Activated CD4-positive, alpha-beta T cell treated with anti-CD3 and anti-CD28 coated beads, Interleukin-2, amount 10 ng/mL, durations not matched to agents 7 days and 5 days (primary cell): ENCODE measurements around the gene DHX16. TPM values are rescaled to one million over a fixed set of nuclear protein-coding genes. Genes with fewer than 3 reads are reported as not detected.
A peak's percentile ranks its signal among the peaks of the same experiment; 100 is the strongest.

Experiments used
- CTCF ChIA-PET: fragments of 350-600 bp; sonication (Branson Sonifier 250); formaldehyde crosslinking; loops from one replicate; lab custom pipeline; 2021; ENCODE audit warnings: antibody characterized with exemption; lab: Charles Lee
- POLR2A ChIA-PET: fragments of 350-600 bp; sonication (Branson Sonifier 250); formaldehyde crosslinking; loops from one replicate; lab custom pipeline; 2021; ENCODE audit warnings: antibody characterized with exemption; lab: Charles Lee
- DNase-seq: peaks from one replicate; pipeline ENCODE4 v3.0.0-alpha.2; 2020
- H3K27ac Mint-ChIP-seq: one replicate; pipeline ENCODE4 v1.8.0; 2021; ENCODE audit warnings: mild to moderate bottlenecking, moderate library complexity, mixed read lengths
- H3K27me3 Mint-ChIP-seq: one replicate; pipeline ENCODE4 v1.8.0; 2021; ENCODE audit warnings: mixed read lengths
- H3K36me3 Mint-ChIP-seq: one replicate; pipeline ENCODE4 v1.8.0; 2021; ENCODE audit warnings: low read depth, mixed read lengths
- H3K4me1 Mint-ChIP-seq: one replicate; pipeline ENCODE4 v1.8.0; 2021; ENCODE audit warnings: mixed read lengths
- H3K4me3 Mint-ChIP-seq: one replicate; pipeline ENCODE4 v1.8.0; 2021; ENCODE audit warnings: mild to moderate bottlenecking, moderate library complexity, mixed read lengths
- H3K9me3 Mint-ChIP-seq: one replicate; pipeline ENCODE4 v1.8.0; 2021; ENCODE audit warnings: mixed read lengths
- total RNA-seq, 2 experiments: library from RNA; stranded (reverse); gene quantifications; one replicate each; pipeline ENCODE4 v1.2.3, GENCODE V29; 2021

Gene DHX16
- total RNA-seq, 2 experiments from 2014 or later: 40.4 to 40.7 TPM

DNA sequence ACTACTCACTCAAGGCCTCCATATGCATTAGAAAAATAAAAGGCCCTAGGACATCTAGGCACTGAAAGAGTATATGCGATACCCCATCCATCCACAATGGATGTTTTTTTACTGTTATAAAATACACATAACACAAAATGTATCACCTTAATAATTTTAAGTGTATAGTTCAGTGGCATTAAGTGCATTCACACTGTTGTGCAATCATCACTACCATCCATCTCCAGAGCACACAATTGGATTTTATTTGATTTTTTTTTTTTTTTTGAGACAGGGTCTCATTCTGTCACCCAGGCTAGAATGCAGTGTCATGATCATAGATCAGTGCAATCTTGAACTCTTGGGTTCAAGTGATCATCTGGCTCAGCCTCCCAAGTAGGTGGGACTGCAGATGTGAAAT is 41.5 kb upstream of the DHX16 start:
- peaks cover 3% of the 10 kb centered on the region for H3K9me3 Mint-ChIP-seq
- peaks cover 69% of the 10 kb centered on the region for H3K36me3 Mint-ChIP-seq
- POLR2A ChIA-PET: no interaction called here
- no peak overlapping the region for H3K27ac Mint-ChIP-seq
- CTCF ChIA-PET: interaction anchor here (0.8 to 21.4 kb wide), 2 partner anchors 27 to 34 kb away, joined by 3 to 476 read pairs; no protein-coding TSS in a partner anchor
- no peak overlapping the region for H3K4me3 Mint-ChIP-seq
- H3K4me1 Mint-ChIP-seq: peaks cover 68% of the 10 kb centered on the region
- DNase-seq: no peak
- no peaks in the 10 kb centered on the region for H3K27me3 Mint-ChIP-seq

DNA sequence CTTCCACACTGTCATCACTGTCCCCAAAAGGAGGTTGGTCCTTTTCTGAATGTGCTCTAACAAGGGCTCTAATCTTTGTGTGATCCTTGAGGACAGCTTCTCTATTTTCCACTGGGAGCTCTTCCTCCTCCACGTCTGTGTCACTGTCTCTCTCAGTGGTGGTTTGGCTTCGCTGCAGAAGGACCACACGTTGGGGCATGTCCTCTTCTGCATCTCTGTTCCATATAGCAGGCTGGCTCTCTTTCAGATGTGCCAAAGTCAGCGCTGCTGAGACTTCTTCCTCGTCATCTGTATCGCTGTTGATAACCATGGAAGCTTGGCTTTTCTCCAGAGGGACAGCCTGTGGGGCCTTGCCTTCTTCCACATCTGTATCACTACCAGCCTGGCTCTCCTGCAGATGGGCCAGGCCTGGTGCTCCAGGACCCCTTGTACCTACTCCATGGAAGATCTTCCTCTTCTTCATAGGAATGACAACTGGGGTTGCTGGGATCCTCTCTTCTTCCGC is 39.7 kb upstream of the DHX16 start:
- peaks cover 3% of the 10 kb centered on the region for H3K9me3 Mint-ChIP-seq
- H3K27me3 Mint-ChIP-seq: no peaks in the 10 kb centered on the region
- peak overlapping the region; percentile 84 for H3K27ac Mint-ChIP-seq
- POLR2A ChIA-PET: no interaction called here
- CTCF ChIA-PET: interaction anchor here (0.5 to 4.2 kb wide), 11 partner anchors 9 to 653 kb away, joined by 3 to 27 read pairs (median 6); partner anchors contain the start of genes DHX16, NRM and TUBB
- no peak for DNase-seq
- no peak overlapping the region for H3K4me3 Mint-ChIP-seq
- H3K36me3 Mint-ChIP-seq: peaks cover 74% of the 10 kb centered on the region
- H3K4me1 Mint-ChIP-seq: peaks cover 61% of the 10 kb centered on the region

DNA sequence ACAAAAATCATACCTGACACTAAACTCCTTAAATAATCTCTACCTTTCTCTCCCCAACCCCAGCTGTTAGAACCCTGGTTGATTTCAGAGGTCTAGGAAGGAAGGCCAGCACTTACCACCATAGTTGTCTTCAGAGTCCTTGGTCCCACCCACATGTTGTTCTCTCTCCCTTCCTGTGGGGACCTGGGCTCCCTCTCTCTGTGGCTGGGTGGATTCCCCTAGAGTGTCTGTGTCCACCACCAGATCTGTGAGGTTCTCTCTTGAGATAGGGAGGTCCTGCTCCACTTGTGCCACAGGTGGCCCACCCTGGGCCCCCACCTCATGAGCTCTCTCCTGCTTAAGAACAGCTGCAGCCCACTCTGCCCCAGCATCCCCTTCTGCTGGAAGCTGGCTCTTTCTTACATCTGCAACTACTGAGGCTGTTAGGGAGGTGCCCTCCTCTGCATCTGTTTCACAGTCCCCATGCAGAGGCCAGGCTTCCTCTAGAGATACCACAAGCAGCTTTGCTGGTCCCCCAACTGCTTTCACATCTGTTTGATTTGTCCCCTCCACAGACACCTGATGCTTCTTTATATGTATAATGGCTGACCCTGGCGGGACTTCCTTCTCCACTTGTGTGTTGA is 39.1 kb upstream of the DHX16 start:
- H3K36me3 Mint-ChIP-seq: peaks cover 75% of the 10 kb centered on the region
- H3K27ac Mint-ChIP-seq: peak overlapping the region; percentile 84

DNA sequence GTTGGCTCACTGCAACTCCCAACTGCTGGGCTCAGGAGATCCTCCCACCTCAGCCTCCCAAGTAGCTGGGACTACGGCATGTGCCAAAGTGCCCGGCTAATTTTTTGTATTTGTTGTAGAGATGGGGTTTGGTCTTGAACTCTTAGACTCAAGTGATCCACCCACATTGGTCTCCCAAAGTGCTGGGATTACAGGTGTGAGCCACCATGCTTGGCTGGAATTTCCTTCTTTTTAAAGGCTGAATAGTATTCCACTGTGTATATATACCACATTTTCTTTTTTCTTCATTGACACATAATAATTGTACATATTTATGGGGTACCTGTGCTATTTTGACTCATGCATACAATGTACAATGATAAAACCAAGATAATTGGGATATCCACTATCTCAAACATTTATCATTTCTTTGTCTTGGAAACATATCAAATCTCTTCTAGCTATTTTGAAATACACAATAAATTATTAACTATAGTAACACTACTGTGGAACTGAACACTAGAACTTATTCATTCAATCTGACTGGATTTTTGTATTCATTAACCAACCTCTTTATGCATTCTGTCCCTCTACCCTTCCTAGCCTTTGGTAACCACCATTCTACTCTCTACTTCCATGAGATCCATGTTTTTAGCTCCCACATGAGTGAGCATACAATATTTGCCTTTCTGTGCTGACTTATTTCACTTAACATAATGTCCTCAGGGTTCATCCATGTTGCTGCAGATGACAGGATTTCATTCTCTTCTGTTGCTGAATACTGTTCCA is 36.5 kb upstream of the DHX16 start:
- Mint-ChIP-seq H3K4me1 (peaks cover 39% of the 10 kb centered on the region), H3K4me3 (no peak overlapping the region), H3K27ac (no peak overlapping the region), H3K36me3 (peaks cover 66% of the 10 kb centered on the region), H3K27me3 (no peaks in the 10 kb centered on the region), H3K9me3 (no peaks in the 10 kb centered on the region)
- ChIA-PET POLR2A (no interaction called here), CTCF (interaction anchor here (1.3 to 4.2 kb wide), 5 partner anchors 11 to 30 kb away, joined by 3 to 27 read pairs (median 4); no protein-coding TSS in a partner anchor)
- no peak for DNase-seq

More for the DNA sequence above, 39.1 kb upstream of the DHX16 start:
- DNase-seq: no peak
- Mint-ChIP-seq H3K4me1 (peaks cover 57% of the 10 kb centered on the region), H3K9me3 (peaks cover 3% of the 10 kb centered on the region), H3K4me3 (peak overlapping the region; percentile 54), H3K27me3 (no peaks in the 10 kb centered on the region)
- CTCF ChIA-PET: interaction anchor here (0.5 to 4.2 kb wide), 10 partner anchors 8 to 654 kb away, joined by 3 to 27 read pairs (median 6); partner anchors contain the start of genes DHX16 and TUBB
- POLR2A ChIA-PET: no interaction called here

DNA sequence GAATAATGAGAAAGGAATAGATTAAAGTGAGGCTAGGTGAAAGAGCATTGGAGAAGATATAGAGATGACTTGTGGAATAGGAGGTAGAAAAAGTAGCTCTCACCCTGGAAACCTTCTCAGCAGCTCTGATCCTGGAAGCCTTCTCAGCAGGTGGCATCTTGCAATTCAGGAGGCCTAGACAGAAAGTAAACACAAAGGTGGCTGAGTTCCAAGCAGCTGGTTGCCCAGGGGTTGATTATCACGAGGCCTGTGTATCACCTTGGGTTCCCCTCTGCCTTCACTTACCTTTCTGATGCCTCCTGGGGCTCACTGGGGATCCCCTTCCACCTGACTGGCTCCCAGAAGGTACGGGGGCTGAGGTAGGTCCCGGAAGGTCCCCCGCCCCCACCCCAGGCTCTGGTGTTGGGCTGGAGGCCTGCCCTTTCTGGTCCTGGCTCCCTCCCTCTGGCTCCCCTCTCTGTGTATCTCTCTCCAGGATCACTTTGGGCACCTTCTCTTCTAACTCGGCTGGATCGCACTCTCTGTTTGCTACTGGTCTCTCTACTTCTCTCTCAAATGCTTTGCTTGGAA is 34.6 kb upstream of the DHX16 start:
- no peaks in the 10 kb centered on the region for H3K9me3 Mint-ChIP-seq
- peaks cover 57% of the 10 kb centered on the region for H3K36me3 Mint-ChIP-seq
- H3K27me3 Mint-ChIP-seq: no peaks in the 10 kb centered on the region
- POLR2A ChIA-PET: no interaction called here
- H3K4me1 Mint-ChIP-seq: peaks cover 23% of the 10 kb centered on the region
- no peak overlapping the region for H3K4me3 Mint-ChIP-seq
- H3K27ac Mint-ChIP-seq: no peak overlapping the region
- CTCF ChIA-PET: interaction anchor here (0.8 to 2.3 kb wide), 6 partner anchors 9 to 19 kb away, joined by 3 to 7 read pairs (median 4); partner anchors contain the start of genes MDC1 and NRM
- no peak for DNase-seq

DNA sequence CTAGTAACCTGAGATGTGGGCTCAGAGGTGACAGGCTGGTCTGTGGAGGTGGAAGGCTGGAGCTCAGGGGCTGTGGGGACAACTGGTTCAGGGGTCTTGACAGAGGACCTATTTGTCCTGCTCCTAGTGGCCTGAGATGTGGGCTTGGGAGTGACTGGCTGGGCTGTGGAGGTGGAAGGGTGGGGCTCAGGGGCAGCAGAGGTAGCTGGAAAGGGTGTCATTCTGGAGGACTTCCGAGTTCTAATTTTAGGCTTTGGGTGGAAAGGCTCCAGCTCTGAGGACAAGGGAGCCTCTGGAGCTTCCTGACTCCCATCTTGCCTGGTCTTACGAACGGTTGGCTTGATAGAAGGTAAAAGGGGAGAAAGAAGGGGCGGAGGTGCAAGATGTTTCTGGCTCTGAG is 32.8 kb upstream of the DHX16 start:
- peaks cover 5% of the 10 kb centered on the region for H3K4me1 Mint-ChIP-seq
- H3K36me3 Mint-ChIP-seq: peaks cover 42% of the 10 kb centered on the region
- ChIA-PET CTCF (interaction anchor here (0.9 to 2.3 kb wide), 3 partner anchors 16 to 27 kb away, joined by 3 to 6 read pairs (median 3); no protein-coding TSS in a partner anchor), POLR2A (no interaction called here)
- peak overlapping the region; percentile 27 for H3K27ac Mint-ChIP-seq
- no peaks in the 10 kb centered on the region for H3K9me3 Mint-ChIP-seq
- H3K4me3 Mint-ChIP-seq: no peak overlapping the region
- no peak for DNase-seq
- no peaks in the 10 kb centered on the region for H3K27me3 Mint-ChIP-seq

DNA sequence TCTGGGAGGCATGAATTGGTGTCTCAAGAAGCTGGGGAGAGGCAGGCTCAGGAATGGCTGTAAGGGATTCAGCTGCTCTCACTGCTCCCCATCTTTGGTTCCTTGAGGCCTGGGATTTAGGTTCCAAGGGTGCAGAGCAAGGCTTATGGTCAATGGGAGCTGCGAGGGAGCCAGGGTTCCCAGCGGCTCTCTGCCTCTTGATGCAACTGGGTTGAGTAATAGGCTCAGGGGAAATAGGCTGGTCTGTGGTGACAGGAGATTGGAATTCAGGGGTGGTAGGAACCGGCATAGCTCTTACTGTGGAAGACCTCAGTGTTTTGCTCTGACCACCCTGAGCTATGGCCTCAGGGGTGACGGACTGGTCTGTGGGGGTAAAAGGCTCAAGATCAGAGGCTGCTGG is 31.0 kb upstream of the DHX16 start:
- H3K27ac Mint-ChIP-seq: no peak overlapping the region
- H3K36me3 Mint-ChIP-seq: peaks cover 41% of the 10 kb centered on the region

DNA sequence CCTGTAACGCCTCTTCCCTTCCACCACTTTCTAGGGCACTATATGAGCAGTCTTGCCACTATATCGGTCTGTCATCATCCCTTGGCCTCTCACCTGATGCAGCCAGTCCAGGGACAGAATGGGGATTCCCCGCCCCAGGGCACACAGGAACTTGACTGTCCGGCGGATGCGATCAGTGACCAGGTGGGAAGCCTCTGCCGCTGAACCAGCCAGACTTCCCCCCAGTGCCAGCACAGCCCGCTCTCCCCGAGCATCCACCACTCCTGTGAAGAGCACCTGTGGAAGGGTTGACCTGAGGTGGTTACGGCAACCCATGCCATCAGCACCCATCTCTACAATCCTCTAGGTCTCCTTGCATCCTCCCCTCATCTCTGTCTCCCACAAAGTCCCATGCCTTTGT is 30.2 kb upstream of the DHX16 start:
- CTCF ChIA-PET: interaction anchor here (1.9 to 2.7 kb wide), 4 partner anchors 10 to 24 kb away, joined by 5 to 14 read pairs (median 8); no protein-coding TSS in a partner anchor
- Mint-ChIP-seq H3K36me3 (peaks cover 38% of the 10 kb centered on the region), H3K27ac (no peak overlapping the region), H3K9me3 (no peaks in the 10 kb centered on the region), H3K4me3 (no peak overlapping the region), H3K4me1 (peaks cover 2% of the 10 kb centered on the region), H3K27me3 (no peaks in the 10 kb centered on the region)
- DNase-seq: no peak
- POLR2A ChIA-PET: no interaction called here

More for the DNA sequence above, 31.0 kb upstream of the DHX16 start:
- Mint-ChIP-seq H3K4me1 (peaks cover 5% of the 10 kb centered on the region), H3K9me3 (no peaks in the 10 kb centered on the region), H3K27me3 (no peaks in the 10 kb centered on the region), H3K4me3 (no peak overlapping the region)
- no peak for DNase-seq
- POLR2A ChIA-PET: interaction anchor here (0.7 kb wide), 1 partner anchor 14 kb away, joined by 3 read pairs; no protein-coding TSS in a partner anchor
- CTCF ChIA-PET: interaction anchor here (1.1 to 2.7 kb wide), 6 partner anchors 8 to 25 kb away, joined by 3 to 14 read pairs (median 6); partner anchors contain the start of gene MDC1

DNA sequence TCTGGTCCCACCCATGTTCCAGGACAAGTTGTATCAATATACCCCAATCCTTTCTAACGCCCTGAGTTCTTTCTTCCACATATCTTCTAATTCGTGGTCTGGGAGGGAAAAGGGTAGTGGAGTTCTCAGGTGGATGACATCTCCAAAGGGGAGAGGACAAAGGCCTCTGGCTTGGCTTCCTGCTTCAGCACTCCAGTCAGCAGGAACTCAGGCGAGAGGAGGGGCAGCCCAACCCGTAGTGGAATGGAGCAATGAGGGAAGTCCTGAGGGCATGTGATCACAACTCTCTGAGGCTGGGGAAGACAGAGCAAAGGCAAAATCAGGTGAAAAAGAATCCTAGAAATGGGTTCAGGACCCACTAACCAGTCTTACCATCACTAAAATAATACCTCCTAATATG is 27.5 kb upstream of the DHX16 start:
- Mint-ChIP-seq H3K4me1 (no peaks in the 10 kb centered on the region), H3K36me3 (peaks cover 23% of the 10 kb centered on the region), H3K27me3 (no peaks in the 10 kb centered on the region), H3K9me3 (no peaks in the 10 kb centered on the region), H3K27ac (no peak overlapping the region), H3K4me3 (no peak overlapping the region)
- ChIA-PET CTCF (interaction anchor here (1.3 to 4.3 kb wide), 3 partner anchors 11 to 22 kb away, joined by 4 to 25 read pairs (median 5); partner anchors contain the start of gene MDC1), POLR2A (no interaction called here)
- DNase-seq: no peak

DNA sequence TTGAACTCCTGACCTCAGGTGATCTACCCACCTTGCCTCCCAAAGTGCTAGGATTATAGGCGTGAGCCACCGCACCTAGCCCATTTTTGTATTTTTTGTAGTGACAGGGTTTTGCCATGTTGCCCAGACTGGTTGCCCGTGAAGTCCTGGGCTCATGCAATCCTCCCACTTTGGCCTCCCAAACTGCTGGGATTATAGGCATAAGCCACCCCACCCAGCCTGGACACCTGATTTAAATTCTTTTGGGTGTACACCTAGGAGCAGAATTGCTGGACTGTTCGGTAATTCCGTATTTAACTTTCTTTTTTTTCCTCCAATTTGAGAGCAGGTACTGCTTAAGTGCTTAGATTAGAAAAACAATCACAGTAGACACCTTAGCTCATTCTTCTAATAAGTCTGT is 23.6 kb upstream of the DHX16 start:
- Mint-ChIP-seq H3K4me1 (peaks cover 8% of the 10 kb centered on the region), H3K27me3 (no peaks in the 10 kb centered on the region)

DNA sequence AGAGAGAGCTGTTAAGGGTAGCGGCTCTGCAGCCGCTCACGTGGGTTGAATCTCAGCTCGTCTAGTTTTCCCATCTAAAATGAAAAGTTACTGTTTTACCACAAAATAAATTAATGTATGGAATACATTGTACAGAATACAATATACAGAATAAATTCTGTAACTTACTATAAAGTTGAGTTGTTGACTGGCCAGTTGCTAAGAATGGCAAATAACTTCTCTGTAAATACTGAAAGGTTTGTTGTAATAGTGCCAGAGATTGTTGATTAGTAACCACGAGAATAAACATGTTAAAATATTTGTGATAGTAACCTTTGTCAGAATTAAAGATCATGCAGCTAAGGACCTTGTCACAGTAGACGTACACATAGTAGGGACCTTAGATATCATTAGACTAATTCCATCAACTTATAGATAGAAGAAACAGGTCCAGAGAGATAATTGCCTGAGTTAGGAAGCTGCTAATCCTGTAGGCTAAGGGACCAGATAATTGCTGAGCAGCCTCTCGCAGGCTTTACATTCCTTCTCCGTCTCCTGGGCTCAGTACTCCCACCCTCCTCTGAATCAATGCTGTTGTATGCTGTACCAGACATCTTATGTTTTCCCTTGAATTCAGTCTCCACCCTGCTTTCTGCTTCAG is 18.5 kb upstream of the DHX16 start:
- Mint-ChIP-seq H3K27me3 (no peaks in the 10 kb centered on the region), H3K9me3 (no peaks in the 10 kb centered on the region), H3K4me3 (peak overlapping the region; percentile 100), H3K36me3 (peaks cover 13% of the 10 kb centered on the region), H3K4me1 (peaks cover 45% of the 10 kb centered on the region), H3K27ac (peak overlapping the region; percentile 54)
- CTCF ChIA-PET: interaction anchor here (0.7 to 1.9 kb wide), 6 partner anchors 12 to 40 kb away, joined by 3 to 7 read pairs (median 5); partner anchors contain the start of gene MDC1
- POLR2A ChIA-PET: interaction anchor here (0.6 kb wide), 1 partner anchor 30 kb away, joined by 4 read pairs; no protein-coding TSS in a partner anchor
- no peak for DNase-seq

More for the DNA sequence above, 23.6 kb upstream of the DHX16 start:
- H3K9me3 Mint-ChIP-seq: no peaks in the 10 kb centered on the region
- no peak for DNase-seq
- H3K27ac Mint-ChIP-seq: no peak overlapping the region
- no peak overlapping the region for H3K4me3 Mint-ChIP-seq
- peaks cover 6% of the 10 kb centered on the region for H3K36me3 Mint-ChIP-seq
- POLR2A ChIA-PET: no interaction called here
- CTCF ChIA-PET: interaction anchor here (0.5 to 4.3 kb wide), 3 partner anchors 15 to 22 kb away, joined by 3 to 25 read pairs (median 3); partner anchors contain the start of gene MDC1
